Loucy (cell line): ENCODE measurements around the gene MRPL51.

Experiments
- H2AFZ ChIP-seq: fragments of 200-600 bp; sonication (generic); 2 replicates; pipeline ENCODE4 v1.6.0; 2016; ENCODE audit warnings: antibody characterized with exemption, mild to moderate bottlenecking, low read length, moderate library complexity
- H3F3A ChIP-seq: fragments of 200-600 bp; 2 replicates; pipeline ENCODE4 v1.6.0; 2016; ENCODE audit warnings: antibody characterized with exemption, low read depth, mild to moderate bottlenecking
- H3K27me3 ChIP-seq: fragments of 200-600 bp; sonication (generic); 2 replicates; pipeline ENCODE4 v1.6.1; 2014; ENCODE audit warnings: low read length, mild to moderate bottlenecking; ENCODE audit not compliant: insufficient read depth, poor library complexity, severe bottlenecking
- H3K36me3 ChIP-seq: fragments of 200-600 bp; sonication (generic); 2 replicates; pipeline ENCODE4 v1.6.1; 2016; ENCODE audit warnings: low read length; ENCODE audit not compliant: insufficient read depth
- H3K4me1 ChIP-seq: fragments of 200-600 bp; sonication (generic); 2 replicates; pipeline ENCODE4 v1.5.1; 2014; ENCODE audit warnings: low read length, mild to moderate bottlenecking; ENCODE audit not compliant: insufficient read depth, poor library complexity, severe bottlenecking
- H3K4me2 ChIP-seq: fragments of 200-600 bp; sonication (generic); 2 replicates; pipeline ENCODE4 v1.6.0; 2014; ENCODE audit warnings: antibody characterized with exemption, low read length, low read depth, mild to moderate bottlenecking; ENCODE audit not compliant: poor library complexity, severe bottlenecking
- H3K4me3 ChIP-seq: fragments of 200-600 bp; sonication (generic); 2 replicates; pipeline ENCODE4 v1.5.1; 2014; ENCODE audit warnings: low read length, mild to moderate bottlenecking, mixed read lengths; ENCODE audit not compliant: poor library complexity, severe bottlenecking
- H3K79me2 ChIP-seq: fragments of 200-600 bp; sonication (generic); 2 replicates; pipeline ENCODE4 v1.6.1; 2014; ENCODE audit warnings: low read length; ENCODE audit not compliant: insufficient read depth
- H3K9ac ChIP-seq: fragments of 200-600 bp; sonication (generic); 2 replicates; pipeline ENCODE4 v1.6.0; 2014; ENCODE audit warnings: mild to moderate bottlenecking, low read depth, low read length, moderate library complexity; ENCODE audit not compliant: poor library complexity, severe bottlenecking
- H3K9me2 ChIP-seq: fragments of 200-600 bp; sonication (generic); replicated peaks from 2 replicates; pipeline ENCODE4 v1.6.1; 2016; ENCODE audit warnings: low read depth, low read length, mixed read lengths
- H3K9me3 ChIP-seq: fragments of 200-600 bp; sonication (generic); 2 replicates; pipeline ENCODE4 v1.6.1; 2014; ENCODE audit warnings: mild to moderate bottlenecking, antibody characterized with exemption, low read length, low read depth; ENCODE audit not compliant: insufficient read depth
- H4K20me1 ChIP-seq: fragments of 200-600 bp; sonication (generic); 2 replicates; pipeline ENCODE4 v1.6.0; 2014; ENCODE audit warnings: antibody characterized with exemption, low read length, mild to moderate bottlenecking; ENCODE audit not compliant: insufficient read depth, poor library complexity, severe bottlenecking
- EZH2phosphoT487 ChIP-seq: fragments of 200-600 bp; IDR thresholded peaks from 2 replicates; pipeline ENCODE4 v1.6.1; 2018; ENCODE audit warnings: antibody characterized with exemption, mild to moderate bottlenecking, moderate library complexity, borderline replicate concordance
- TF ChIP-seq, protein P1 (sequence below): fragments of 200-600 bp; sonication (generic); conservative IDR thresholded peaks from 2 replicates; pipeline ENCODE4 v1.5.1; 2014; ENCODE audit warnings: mild to moderate bottlenecking, antibody characterized with exemption, low read length

MRPL51 gene

DNA sequence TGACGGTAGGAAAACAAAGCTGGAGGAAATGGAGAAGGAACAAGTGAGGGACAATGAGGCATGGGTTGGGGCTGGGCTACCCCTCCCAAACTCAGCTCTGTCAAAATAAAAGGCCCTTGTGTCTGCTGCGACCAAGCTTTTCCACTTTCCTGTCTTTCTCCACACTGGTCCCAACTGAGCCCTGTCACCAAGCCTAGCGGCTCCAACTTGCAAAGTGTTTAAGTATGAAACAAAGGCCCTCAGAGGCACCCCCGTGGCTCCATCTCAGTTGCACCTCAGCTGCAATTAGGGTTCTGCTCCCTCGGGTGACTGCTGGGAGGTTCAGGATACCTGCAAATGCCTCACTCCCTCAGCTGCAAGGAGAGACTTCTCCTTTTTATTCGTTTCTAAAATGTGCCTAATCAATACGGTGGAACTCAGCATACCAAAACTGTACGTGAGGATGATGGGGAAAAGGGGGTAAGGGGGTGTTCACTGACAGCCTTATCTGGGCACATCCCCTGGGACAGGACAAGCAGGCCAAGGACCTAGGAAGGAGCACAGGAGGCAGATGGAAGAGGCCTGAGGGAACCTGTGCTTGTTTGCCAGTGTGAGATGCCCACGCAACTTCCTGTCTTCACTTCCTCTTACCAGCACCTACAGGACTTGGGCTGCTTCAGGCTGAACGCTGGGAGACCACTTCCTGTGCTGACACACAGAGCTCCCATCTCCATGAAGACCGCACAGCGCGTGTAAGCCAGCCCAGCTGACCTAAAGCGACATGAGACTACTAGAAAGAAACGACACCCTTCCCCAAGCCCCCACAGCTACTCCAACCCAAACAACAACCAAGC lies 31.4 kb downstream of the MRPL51 start:
- TF ChIP-seq, protein P1, sequence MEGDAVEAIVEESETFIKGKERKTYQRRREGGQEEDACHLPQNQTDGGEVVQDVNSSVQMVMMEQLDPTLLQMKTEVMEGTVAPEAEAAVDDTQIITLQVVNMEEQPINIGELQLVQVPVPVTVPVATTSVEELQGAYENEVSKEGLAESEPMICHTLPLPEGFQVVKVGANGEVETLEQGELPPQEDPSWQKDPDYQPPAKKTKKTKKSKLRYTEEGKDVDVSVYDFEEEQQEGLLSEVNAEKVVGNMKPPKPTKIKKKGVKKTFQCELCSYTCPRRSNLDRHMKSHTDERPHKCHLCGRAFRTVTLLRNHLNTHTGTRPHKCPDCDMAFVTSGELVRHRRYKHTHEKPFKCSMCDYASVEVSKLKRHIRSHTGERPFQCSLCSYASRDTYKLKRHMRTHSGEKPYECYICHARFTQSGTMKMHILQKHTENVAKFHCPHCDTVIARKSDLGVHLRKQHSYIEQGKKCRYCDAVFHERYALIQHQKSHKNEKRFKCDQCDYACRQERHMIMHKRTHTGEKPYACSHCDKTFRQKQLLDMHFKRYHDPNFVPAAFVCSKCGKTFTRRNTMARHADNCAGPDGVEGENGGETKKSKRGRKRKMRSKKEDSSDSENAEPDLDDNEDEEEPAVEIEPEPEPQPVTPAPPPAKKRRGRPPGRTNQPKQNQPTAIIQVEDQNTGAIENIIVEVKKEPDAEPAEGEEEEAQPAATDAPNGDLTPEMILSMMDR: no peak
- TF ChIP-seq EZH2phosphoT487: no peak
- peak overlapping the region; percentile 82 for H3K9ac ChIP-seq
- H4K20me1 ChIP-seq: no peaks in the 10 kb centered on the region
- no peak overlapping the region for H2AFZ ChIP-seq
- H3F3A ChIP-seq: peaks cover 10% of the 10 kb centered on the region; the same call in 1 of the 2 replicates
- no peaks in the 10 kb centered on the region for H3K27me3 ChIP-seq
- no peaks in the 10 kb centered on the region for H3K9me3 ChIP-seq
- peak overlapping the region; percentile 74 for H3K4me3 ChIP-seq
- peaks cover 28% of the 10 kb centered on the region; the same call in 1 of the 2 replicates for H3K36me3 ChIP-seq
- H3K4me1 ChIP-seq: peaks cover 45% of the 10 kb centered on the region
- peak overlapping the region; percentile 89 for H3K4me2 ChIP-seq
- no peaks in the 10 kb centered on the region for H3K9me2 ChIP-seq
- peaks cover 33% of the 10 kb centered on the region for H3K79me2 ChIP-seq

DNA sequence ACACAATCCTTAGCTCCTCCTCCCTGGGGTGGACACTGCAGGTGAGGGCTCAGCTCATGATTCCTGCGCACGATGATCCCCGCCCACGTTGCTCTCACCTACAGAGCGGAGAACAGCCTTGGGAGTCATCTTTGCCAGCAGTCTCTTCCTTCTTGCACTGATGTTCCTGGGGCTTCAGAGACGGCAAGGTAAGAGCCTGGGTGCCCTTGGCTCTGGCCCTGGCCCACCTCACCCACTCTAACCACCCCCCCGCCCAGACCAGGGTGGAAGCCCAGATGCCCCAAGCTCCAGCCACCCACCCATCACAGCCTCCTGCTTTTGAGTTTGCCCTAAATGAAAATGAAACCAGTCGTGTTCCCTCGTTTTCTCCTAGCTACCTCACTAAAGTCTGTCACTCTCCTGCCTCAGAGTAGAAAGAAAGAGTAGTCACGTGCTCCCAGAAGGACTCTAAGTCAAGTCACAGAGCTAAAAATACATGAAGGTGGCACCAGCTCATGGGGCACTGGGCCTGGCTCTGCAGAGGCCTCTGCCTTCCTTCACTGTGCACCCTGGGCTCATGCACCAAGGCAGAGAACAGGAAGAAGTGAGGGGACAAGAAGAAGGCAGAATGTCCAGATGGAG lies 32.2 kb downstream of the MRPL51 start:
- peaks cover 10% of the 10 kb centered on the region; the same call in 1 of the 2 replicates for H3F3A ChIP-seq
- H3K9me2 ChIP-seq: no peaks in the 10 kb centered on the region
- no peaks in the 10 kb centered on the region for H3K9me3 ChIP-seq
- peaks cover 28% of the 10 kb centered on the region; the same call in 1 of the 2 replicates for H3K36me3 ChIP-seq
- peak overlapping the region; percentile 89 for H3K4me2 ChIP-seq
- peak overlapping the region; percentile 74 for H3K4me3 ChIP-seq
- H3K9ac ChIP-seq: peak overlapping the region; percentile 82
- H2AFZ ChIP-seq: no peak overlapping the region
- peaks cover 29% of the 10 kb centered on the region for H3K79me2 ChIP-seq
- peaks cover 45% of the 10 kb centered on the region for H3K4me1 ChIP-seq
- no peaks in the 10 kb centered on the region for H3K27me3 ChIP-seq
- no peaks in the 10 kb centered on the region for H4K20me1 ChIP-seq
- TF ChIP-seq EZH2phosphoT487: no peak
- TF ChIP-seq, protein P1: no peak

DNA sequence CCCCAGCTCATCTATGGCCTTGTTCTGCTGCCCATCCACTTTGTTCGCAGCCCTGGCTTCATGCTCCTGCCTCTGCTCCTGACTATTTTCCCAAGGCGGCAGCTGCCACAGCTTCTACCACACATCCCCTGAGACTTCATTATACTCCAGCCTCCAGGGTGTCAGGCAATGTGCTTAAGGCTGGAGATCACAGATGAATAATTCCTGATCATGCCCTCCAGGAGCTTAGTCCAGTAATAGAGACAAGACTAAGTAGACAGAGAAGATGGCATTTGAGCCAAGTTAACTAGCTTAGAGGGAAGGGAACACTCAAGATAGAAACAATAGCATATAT lies 34.1 kb downstream of the MRPL51 start:
- H3K36me3 ChIP-seq: peaks cover 23% of the 10 kb centered on the region; the same call in 1 of the 2 replicates
- peaks cover 34% of the 10 kb centered on the region for H3K4me1 ChIP-seq
- no peak overlapping the region for H3K4me3 ChIP-seq
- TF ChIP-seq, protein P1: no peak
- no peak for TF ChIP-seq EZH2phosphoT487
- no peak overlapping the region for H3K9ac ChIP-seq
- no peak overlapping the region for H2AFZ ChIP-seq
- H3F3A ChIP-seq: peaks cover 10% of the 10 kb centered on the region; the same call in 1 of the 2 replicates
- H3K9me3 ChIP-seq: no peaks in the 10 kb centered on the region
- no peaks in the 10 kb centered on the region for H3K27me3 ChIP-seq
- no peaks in the 10 kb centered on the region for H3K9me2 ChIP-seq
- H3K4me2 ChIP-seq: no peak overlapping the region
- H4K20me1 ChIP-seq: no peaks in the 10 kb centered on the region
- peaks cover 28% of the 10 kb centered on the region for H3K79me2 ChIP-seq
